Gastrocnemius medialis (tissue), 4 donors: Measurements from ENCODE around the gene DENND2D. TPM values are rescaled to one million over a fixed set of nuclear protein-coding genes. Genes with fewer than 3 reads are reported as not detected.

Experiments
- ATAC-seq, 2 donors: fragments of 150-250 bp; one replicate each; pipeline ENCODE4 v1.9.1; 2016
- DNase-seq, 2 donors: peaks; one replicate each; pipeline ENCODE4 v3.0.0-alpha.2; 2019
- H3K27ac ChIP-seq, 4 donors: fragments of 200-600 bp; sonication (generic); 1 replicate in 1 of 4; 2 replicates in 3 of 4; pipeline ENCODE4 v1.5.1; 2016 to 2018; ENCODE audit warnings: mild to moderate bottlenecking in 2 of 4, moderate library complexity in 1 of 4
- H3K27me3 ChIP-seq, 3 donors: fragments of 200-600 bp; sonication (generic) in 2 of 3; 1 replicate in 1 of 3; 2 replicates in 2 of 3; pipeline versions ENCODE4 v1.5.1 to v1.6.0; 2016 to 2019; ENCODE audit warnings: mild to moderate bottlenecking in 1 of 3, moderate library complexity in 1 of 3
- H3K36me3 ChIP-seq, 2 donors: fragments of 200-600 bp; sonication (generic) in 1 of 2; one replicate each; pipeline ENCODE4 v1.5.1; 2017 to 2018
- H3K4me1 ChIP-seq, 2 donors: fragments of 200-600 bp; sonication (generic) in 1 of 2; one replicate each; pipeline ENCODE4 v1.5.1; 2016 to 2017; ENCODE audit warnings: mild to moderate bottlenecking in 2 of 2
- H3K4me3 ChIP-seq, 4 donors: fragments of 200-600 bp; sonication (generic) in 3 of 4; 1 replicate in 1 of 4; 2 replicates in 3 of 4; pipeline ENCODE4 v1.5.1; 2016 to 2019; ENCODE audit warnings: mild to moderate bottlenecking in 2 of 4
- H3K9me3 ChIP-seq, 3 donors: fragments of 200-600 bp; sonication (generic) in 2 of 3; 1 replicate in 1 of 3; 2 replicates in 2 of 3; pipeline ENCODE4 v1.5.1; 2016 to 2019
- CTCF ChIP-seq, 5 experiments: fragments of 450-650 bp in 3 of 5; fragments of 200-600 bp in 2 of 5; sonication (generic) in 2 of 5; IDR thresholded peaks in 4 of 5; conservative IDR thresholded peaks in 1 of 5; 1 replicate in 4 of 5; 2 replicates in 1 of 5; pipeline ENCODE4 v1.5.1; 2016 to 2019; ENCODE audit warnings: antibody characterized with exemption in 5 of 5, mild to moderate bottlenecking in 3 of 5, moderate library complexity in 3 of 5
- POLR2A ChIP-seq, 2 donors: fragments of 450-650 bp; IDR thresholded peaks; one replicate each; pipeline ENCODE4 v1.6.1; 2017; ENCODE audit warnings: antibody characterized with exemption in 2 of 2, mild to moderate bottlenecking in 2 of 2, moderate library complexity in 2 of 2
- in situ Hi-C, 4 donors: fragments of 200-750 bp; cut with MboI; loops; one replicate each; pipeline versions ENCODE4 v1.15.0 to v1.8.0; 2017; ENCODE audit warnings: low sequenced_read_pairs in 4 of 4
- intact Hi-C: fragments of 100-400 bp; cut with DNase I; formaldehyde crosslinking; loops from one replicate; pipeline ENCODE4 v1.15.1; 2023; ENCODE audit warnings: low total_unique reads
- total RNA-seq, 4 donors: library from RNA; depleted of rRNA; stranded (reverse); fragments of >200 nt; gene quantifications; one replicate each; pipeline versions ENCODE4 v1.1.0 to v1.2.3, GENCODE V29; 2016

DENND2D gene
- total RNA-seq, 4 donors from 2014 or later: 0.19 to 1.2 (median 0.88) TPM

DNA sequence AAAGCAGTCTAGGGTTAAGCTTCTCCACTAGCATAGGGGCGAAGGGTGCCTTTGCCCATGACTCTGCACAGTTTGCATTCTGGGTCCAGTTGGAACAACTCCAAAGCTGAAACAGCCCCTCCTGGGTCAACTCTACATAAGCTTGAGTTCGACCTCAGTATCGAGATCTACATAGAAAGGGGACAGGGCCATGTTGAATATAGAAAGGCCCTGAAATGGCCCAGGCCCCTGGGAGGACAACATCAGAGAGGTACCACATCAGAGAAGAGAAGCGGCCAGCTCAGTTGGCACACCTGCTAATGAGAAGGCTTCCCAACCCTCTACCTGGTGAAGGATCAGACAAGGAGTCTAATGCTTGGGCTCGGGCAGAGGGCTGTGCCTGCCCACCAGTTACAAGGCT is 1.6 kb downstream of the DENND2D start:
- H3K4me3 ChIP-seq: peak overlapping the region in 1 of 4 donors; percentile 6
- ATAC-seq: no peak
- H3K27ac ChIP-seq: no peak overlapping the region
- H3K27me3 ChIP-seq: peaks cover 4 to 13% (median 6%) of the 10 kb centered on the region in 3 donors
- no peaks in the 10 kb centered on the region for H3K36me3 ChIP-seq
- no peaks in the 10 kb centered on the region for H3K9me3 ChIP-seq
- in situ Hi-C loops: no loop called here
- intact Hi-C loops: no loop called here
- peaks cover 0 to 2% of the 10 kb centered on the region in 2 donors for H3K4me1 ChIP-seq
- TF ChIP-seq POLR2A (IDR thresholded peaks at IDR 0.05): no peak
- TF ChIP-seq CTCF (IDR thresholded peaks at IDR 0.05 in 4 of 5, conservative IDR thresholded peaks at IDR 0.05 in 1 of 5): no peak
- no peak for DNase-seq

DNA sequence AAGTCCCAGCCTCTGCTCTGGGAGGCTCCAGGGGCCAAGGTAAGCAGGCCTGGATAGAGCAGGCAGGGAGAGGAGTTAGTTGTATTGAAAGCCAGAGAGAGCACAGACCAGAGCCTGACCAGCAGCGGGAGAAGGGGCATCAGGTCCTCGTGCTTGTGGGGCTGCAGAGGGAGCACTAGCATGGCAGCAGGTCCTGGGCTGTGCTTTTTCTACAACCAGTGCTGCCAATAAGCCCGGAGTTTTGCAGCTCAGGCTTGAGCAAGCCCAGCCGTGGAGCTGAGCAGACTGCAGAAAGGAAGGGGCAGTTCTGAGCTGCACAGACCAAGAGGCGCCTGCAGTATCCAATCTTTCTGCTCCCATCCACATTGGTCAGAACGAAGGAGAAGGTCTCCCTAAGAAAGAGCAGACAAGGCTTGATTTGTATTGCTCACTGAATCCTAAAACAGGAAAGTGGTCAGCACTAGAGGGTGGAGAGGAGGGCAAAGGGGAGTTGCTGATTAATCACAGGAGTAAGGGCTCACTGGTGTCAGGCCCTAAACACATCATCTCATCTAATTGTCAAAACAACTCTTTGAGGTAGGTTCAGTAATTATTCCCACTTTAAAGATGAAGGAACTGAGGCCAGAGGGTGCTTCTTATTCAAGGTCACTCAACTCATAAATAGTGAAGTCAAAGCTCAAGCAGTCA is 2.7 kb downstream of the DENND2D start:
- no peak for ATAC-seq
- in situ Hi-C loops: no loop called here
- Histone ChIP-seq H3K36me3 (no peaks in the 10 kb centered on the region), H3K27me3 (peaks cover 0 to 2% (median 0%) of the 10 kb centered on the region in 3 donors), H3K4me3 (no peak overlapping the region), H3K27ac (no peak overlapping the region), H3K9me3 (no peaks in the 10 kb centered on the region), H3K4me1 (no peaks in the 10 kb centered on the region)
- TF ChIP-seq POLR2A (IDR thresholded peaks at IDR 0.05): no peak
- TF ChIP-seq CTCF (IDR thresholded peaks at IDR 0.05 in 4 of 5, conservative IDR thresholded peaks at IDR 0.05 in 1 of 5): no peak
- intact Hi-C loops: no loop called here
- DNase-seq: no peak

- Histone ChIP-seq H3K9me3 (no peaks in the 10 kb centered on the region), H3K27ac (no peak overlapping the region), H3K27me3 (no peaks in the 10 kb centered on the region), H3K4me3 (no peak overlapping the region), H3K36me3 (no peaks in the 10 kb centered on the region), H3K4me1 (peaks cover 0 to 1% of the 10 kb centered on the region in 2 donors)
- no peak for ATAC-seq
- intact Hi-C loops: no loop called here
- DNase-seq: no peak
- no peak for TF ChIP-seq POLR2A (IDR thresholded peaks at IDR 0.05)
- TF ChIP-seq CTCF (IDR thresholded peaks at IDR 0.05 in 4 of 5, conservative IDR thresholded peaks at IDR 0.05 in 1 of 5): no peak
- in situ Hi-C loops: no loop called here
Observed at GRCh38 chr1:111196213-111196612, 4.2 kb downstream of the DENND2D start.

DNA sequence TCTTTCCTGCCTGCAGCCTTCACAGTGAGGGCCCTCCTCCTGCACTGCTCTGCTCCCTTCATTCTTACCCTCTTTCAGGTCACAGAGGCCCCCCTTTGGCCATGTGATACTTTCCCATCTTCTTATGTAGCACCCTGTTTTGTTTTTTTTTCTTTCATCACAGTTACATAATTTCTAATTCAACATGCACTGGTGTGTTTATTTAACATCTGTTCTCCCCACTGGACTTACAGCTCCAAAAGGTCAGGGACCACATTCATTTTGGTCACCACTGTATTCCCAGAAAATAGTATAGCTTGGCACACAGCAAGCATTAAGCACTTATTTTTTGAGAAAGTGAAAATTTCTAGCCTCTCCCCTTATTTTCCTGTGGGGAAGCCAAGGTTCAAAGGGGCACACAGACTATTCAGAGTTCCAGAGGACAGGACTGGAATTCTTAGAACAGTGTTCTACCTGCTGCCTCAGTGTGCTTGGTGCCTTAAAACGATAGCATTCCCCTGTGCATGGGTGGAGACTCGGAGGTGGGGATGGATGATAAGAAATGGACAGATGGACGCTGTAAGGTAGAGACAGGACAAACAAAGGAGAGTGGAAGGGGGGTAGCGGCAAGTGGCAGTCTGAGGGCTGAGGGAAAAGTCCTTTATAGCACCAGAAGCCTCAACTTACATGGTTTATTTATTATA is 5.3 kb downstream of the DENND2D start:
- Histone ChIP-seq H3K27ac (no peak overlapping the region), H3K9me3 (no peaks in the 10 kb centered on the region), H3K4me1 (peaks cover 0 to 3% of the 10 kb centered on the region in 2 donors), H3K4me3 (no peak overlapping the region), H3K27me3 (no peaks in the 10 kb centered on the region), H3K36me3 (no peaks in the 10 kb centered on the region)
- intact Hi-C loops (no loop called here), in situ Hi-C loops (no loop called here)
- ATAC-seq (no peak), DNase-seq (no peak)
- TF ChIP-seq POLR2A (IDR thresholded peaks at IDR 0.05): no peak
- no peak for TF ChIP-seq CTCF (IDR thresholded peaks at IDR 0.05 in 4 of 5, conservative IDR thresholded peaks at IDR 0.05 in 1 of 5)
